Parathyroid adenoma (tissue), 2 donors: ENCODE results near the gene PTPN1.

Experiments used
- H2AFZ ChIP-seq: fragments of 300-600 bp; sonication (generic); one replicate; pipeline ENCODE4 v1.7.0; 2017; ENCODE audit warnings: antibody characterized with exemption, mild to moderate bottlenecking
- H3K27ac ChIP-seq: fragments of 300-600 bp; sonication (generic); one replicate; pipeline ENCODE4 v1.7.0; 2017
- H3K27me3 ChIP-seq: fragments of 300-600 bp; sonication (generic); one replicate; pipeline ENCODE4 v1.7.0; 2017; ENCODE audit warnings: low read length; ENCODE audit not compliant: control insufficient read depth, insufficient read depth
- H3K36me3 ChIP-seq: fragments of 300-600 bp; sonication (generic); one replicate; pipeline ENCODE4 v1.7.0; 2017; ENCODE audit warnings: low read length; ENCODE audit not compliant: control insufficient read depth, insufficient read depth
- H3K4me1 ChIP-seq: fragments of 300-600 bp; sonication (generic); one replicate; pipeline ENCODE4 v1.7.0; 2017; ENCODE audit warnings: control low read depth
- H3K4me2 ChIP-seq: fragments of 300-600 bp; sonication (generic); one replicate; pipeline ENCODE4 v1.7.0; 2017; ENCODE audit warnings: low read length
- H3K4me3 ChIP-seq: fragments of 300-600 bp; sonication (generic); one replicate; pipeline ENCODE4 v1.7.0; 2017; ENCODE audit warnings: low read depth, low read length
- H3K79me2 ChIP-seq: fragments of 300-600 bp; sonication (generic); one replicate; pipeline ENCODE4 v1.7.0; 2017; ENCODE audit warnings: control low read depth
- H3K9ac ChIP-seq: fragments of 300-600 bp; sonication (generic); one replicate; pipeline ENCODE4 v1.7.0; 2017; ENCODE audit warnings: mild to moderate bottlenecking
- H3K9me3 ChIP-seq: fragments of 300-600 bp; sonication (generic); one replicate; pipeline ENCODE4 v1.7.0; 2017; ENCODE audit warnings: low read length; ENCODE audit not compliant: control insufficient read depth
- TF ChIP-seq, protein P1 (sequence below): fragments of 300-600 bp; sonication (generic); IDR thresholded peaks from one replicate; pipeline ENCODE4 v1.7.0; 2017; ENCODE audit warnings: antibody characterized with exemption, mild to moderate bottlenecking
- donor health status: primary hyperparathyroidism.

PTPN1 gene

DNA sequence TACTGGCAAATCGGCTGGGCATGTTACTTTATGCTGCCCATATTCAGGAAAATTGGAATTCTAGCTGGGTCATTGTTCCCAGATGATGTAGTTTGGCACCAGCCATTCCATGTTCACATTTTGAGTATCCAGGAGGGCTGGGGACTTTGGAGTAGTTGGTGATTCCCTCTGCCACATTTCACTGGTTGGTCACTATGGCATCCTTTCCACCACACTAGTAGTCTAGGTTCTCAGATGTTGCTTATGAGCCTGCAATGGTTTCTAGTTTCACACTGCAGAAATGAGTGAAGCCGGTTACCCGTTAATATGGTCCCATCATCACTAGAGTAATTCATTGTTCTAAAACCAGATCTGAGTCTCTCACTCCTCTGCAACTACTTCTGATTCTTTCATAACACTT, 4.6 kb downstream of the PTPN1 start:
- Histone ChIP-seq H3K4me1 (peaks cover 17% of the 10 kb centered on the region), H3K36me3 (no peaks in the 10 kb centered on the region), H2AFZ (no peak overlapping the region), H3K9me3 (no peaks in the 10 kb centered on the region), H3K27ac (no peak overlapping the region), H3K4me3 (no peak overlapping the region), H3K79me2 (peaks cover 75% of the 10 kb centered on the region), H3K27me3 (no peaks in the 10 kb centered on the region), H3K4me2 (no peak overlapping the region), H3K9ac (no peak overlapping the region)
- TF ChIP-seq, protein P1, sequence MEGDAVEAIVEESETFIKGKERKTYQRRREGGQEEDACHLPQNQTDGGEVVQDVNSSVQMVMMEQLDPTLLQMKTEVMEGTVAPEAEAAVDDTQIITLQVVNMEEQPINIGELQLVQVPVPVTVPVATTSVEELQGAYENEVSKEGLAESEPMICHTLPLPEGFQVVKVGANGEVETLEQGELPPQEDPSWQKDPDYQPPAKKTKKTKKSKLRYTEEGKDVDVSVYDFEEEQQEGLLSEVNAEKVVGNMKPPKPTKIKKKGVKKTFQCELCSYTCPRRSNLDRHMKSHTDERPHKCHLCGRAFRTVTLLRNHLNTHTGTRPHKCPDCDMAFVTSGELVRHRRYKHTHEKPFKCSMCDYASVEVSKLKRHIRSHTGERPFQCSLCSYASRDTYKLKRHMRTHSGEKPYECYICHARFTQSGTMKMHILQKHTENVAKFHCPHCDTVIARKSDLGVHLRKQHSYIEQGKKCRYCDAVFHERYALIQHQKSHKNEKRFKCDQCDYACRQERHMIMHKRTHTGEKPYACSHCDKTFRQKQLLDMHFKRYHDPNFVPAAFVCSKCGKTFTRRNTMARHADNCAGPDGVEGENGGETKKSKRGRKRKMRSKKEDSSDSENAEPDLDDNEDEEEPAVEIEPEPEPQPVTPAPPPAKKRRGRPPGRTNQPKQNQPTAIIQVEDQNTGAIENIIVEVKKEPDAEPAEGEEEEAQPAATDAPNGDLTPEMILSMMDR = no peak

DNA sequence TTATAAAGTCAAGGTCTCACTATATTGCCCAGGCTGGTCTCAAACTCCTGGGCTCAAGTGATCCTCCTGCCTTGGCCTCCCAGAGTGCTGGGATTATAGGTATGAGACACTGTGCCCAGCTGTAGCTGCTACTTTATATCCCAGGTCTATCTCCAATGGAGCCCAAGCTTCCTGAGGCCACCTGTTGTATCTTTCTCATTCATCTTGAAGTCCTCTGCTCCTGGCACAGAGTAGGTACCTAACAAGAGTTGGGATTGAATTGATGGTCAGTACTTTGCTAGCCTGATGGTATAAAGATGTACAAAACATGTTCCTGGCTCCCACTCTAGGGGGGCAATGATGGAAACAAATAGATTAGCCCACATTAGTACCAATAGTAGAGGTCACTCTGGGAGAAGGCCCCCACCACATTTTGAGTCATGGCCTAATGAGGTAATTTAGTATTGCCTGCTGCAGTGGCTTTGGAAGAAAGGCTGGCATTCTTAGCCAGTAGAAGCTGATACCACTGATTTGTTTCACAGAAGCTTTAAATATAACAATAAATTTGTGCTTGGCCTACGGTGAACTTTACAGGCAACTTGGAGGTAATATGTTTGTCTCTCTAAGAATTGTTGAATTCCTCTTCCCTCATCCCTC, 5.4 kb downstream of the PTPN1 start:
- no peak overlapping the region for H3K9ac ChIP-seq
- H3K27ac ChIP-seq = no peak overlapping the region
- no peaks in the 10 kb centered on the region for H3K9me3 ChIP-seq
- TF ChIP-seq, protein P1 = no peak
- H3K27me3 ChIP-seq = no peaks in the 10 kb centered on the region
- H3K36me3 ChIP-seq = no peaks in the 10 kb centered on the region
- H3K4me3 ChIP-seq = no peak overlapping the region
- H3K79me2 ChIP-seq = peaks cover 80% of the 10 kb centered on the region
- peaks cover 21% of the 10 kb centered on the region for H3K4me1 ChIP-seq
- no peak overlapping the region for H2AFZ ChIP-seq
- no peak overlapping the region for H3K4me2 ChIP-seq

DNA sequence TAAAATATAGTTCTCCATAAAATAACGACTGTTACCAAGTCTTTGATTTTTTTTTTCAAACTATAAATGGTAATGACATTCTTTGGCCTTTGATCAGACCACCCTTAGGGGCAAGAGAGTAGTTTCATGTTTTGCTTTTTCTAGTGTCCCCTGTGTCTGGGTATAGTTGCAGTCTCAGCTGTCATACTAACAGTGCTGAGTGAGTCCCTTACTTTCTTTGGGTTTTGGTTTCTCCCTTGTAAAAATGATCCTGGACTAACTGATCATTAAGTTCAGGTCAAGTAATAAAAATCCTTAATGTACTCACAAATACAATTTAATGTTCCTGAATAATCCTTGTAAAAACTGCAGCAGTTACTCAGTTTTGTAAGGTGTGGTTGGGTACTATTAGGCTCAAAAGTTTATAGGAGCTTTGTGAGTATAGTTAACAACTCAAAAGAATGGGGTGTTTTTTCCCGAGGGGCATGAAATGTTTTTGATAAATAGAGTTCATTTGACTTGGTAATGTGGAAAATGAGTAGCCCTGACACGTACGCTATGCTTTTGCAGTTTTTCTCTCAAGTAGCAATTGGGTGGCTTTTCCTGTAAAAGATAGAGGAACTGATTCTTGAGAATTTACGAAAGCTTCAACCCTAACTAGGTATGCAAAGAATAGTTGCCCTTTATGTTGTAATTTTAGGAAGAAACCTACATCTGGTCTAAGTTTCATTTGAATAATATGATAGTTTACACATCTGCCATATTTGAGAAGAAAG, 6.2 kb downstream of the PTPN1 start:
- TF ChIP-seq, protein P1 = no peak
- Histone ChIP-seq H3K4me3 (no peak overlapping the region), H2AFZ (no peak overlapping the region), H3K79me2 (peaks cover 80% of the 10 kb centered on the region), H3K36me3 (no peaks in the 10 kb centered on the region), H3K4me2 (no peak overlapping the region), H3K9me3 (no peaks in the 10 kb centered on the region), H3K9ac (no peak overlapping the region), H3K27ac (no peak overlapping the region), H3K4me1 (peaks cover 22% of the 10 kb centered on the region), H3K27me3 (no peaks in the 10 kb centered on the region)

DNA sequence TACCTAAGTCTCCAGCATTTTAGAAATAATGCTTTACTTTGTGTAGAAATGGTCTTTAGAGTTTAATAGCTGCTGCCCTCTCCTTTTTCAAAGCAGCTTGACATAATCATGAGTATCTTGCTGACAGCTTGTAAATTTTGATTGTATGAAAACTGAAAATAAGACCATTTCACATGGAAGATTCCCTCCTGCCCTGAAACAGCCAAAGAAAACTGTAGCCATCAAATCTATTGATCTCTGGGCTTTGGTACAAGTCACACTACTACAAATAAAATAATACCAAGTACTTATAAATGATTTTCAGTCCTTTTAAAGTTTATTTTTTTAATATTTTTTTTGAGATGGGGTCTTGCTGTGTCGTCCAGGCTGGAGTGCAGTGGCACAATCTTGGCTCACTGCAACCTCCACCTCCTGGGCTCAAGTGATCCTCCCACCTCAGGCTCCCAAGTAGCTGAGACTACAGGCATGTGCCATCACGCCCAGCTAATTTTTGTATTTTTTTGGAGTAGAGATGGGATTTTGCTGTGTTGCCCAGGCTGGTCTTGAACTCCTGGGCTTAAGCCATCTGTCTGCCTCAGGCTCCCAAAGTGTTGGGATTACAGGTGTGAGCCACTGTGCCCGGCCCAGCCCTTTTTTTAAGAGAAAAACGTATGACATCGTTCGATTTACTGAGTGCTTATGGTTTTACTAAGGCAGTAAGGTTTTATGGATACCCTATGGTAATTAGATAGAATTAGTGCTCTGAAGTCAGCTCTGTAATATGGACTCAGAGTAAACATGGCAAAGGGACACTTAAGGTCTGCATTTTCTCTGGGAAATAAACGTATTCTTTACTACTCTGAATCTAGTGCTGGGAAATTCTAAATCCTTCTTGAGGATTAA, 7.0 kb downstream of the PTPN1 start:
- peaks cover 22% of the 10 kb centered on the region for H3K4me1 ChIP-seq
- TF ChIP-seq, protein P1 = no peak
- H3K4me3 ChIP-seq = no peak overlapping the region
- H3K79me2 ChIP-seq = peaks cover 80% of the 10 kb centered on the region
- no peaks in the 10 kb centered on the region for H3K9me3 ChIP-seq
- no peak overlapping the region for H3K9ac ChIP-seq
- no peak overlapping the region for H3K4me2 ChIP-seq
- no peaks in the 10 kb centered on the region for H3K27me3 ChIP-seq
- no peak overlapping the region for H2AFZ ChIP-seq
- H3K36me3 ChIP-seq = no peaks in the 10 kb centered on the region
- no peak overlapping the region for H3K27ac ChIP-seq
